GM21360 (cell line): Measurements from ENCODE around the gene THAP3.
"Not testable (repeated sequence)": the region's sequence is repeated elsewhere in the genome, so short reads cannot be mapped to it uniquely, and the experiment has no call there.

Experiments used
- ATAC-seq: cut with Tn5 transposase; IDR thresholded peaks from one replicate; pipeline ENCODE4 v1.9.1; 2021; ENCODE audit warnings: mild to moderate bottlenecking, moderate library complexity; ENCODE audit not compliant: unreplicated experiment

Gene THAP3

DNA sequence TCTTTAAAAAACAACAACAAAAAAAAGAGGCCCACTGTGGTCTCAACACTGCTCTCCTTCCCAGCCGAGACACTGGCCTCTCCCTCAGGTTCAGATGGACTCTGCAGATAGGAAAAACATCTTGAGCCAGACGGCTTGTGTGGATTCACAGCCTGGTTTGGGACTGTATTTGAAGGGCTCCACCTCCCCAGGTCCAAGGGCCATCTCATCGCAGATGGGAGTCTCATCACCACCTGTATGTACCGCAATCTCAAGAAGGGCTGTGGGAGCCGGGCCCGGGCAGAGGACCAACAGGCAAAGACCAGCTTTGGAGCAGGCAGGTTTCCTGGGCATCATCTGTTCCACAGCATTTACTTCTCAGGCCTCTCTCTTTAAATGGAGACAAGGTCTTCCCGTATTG is 34.6 kb upstream of the THAP3 start:
- ATAC-seq, result no peak

DNA sequence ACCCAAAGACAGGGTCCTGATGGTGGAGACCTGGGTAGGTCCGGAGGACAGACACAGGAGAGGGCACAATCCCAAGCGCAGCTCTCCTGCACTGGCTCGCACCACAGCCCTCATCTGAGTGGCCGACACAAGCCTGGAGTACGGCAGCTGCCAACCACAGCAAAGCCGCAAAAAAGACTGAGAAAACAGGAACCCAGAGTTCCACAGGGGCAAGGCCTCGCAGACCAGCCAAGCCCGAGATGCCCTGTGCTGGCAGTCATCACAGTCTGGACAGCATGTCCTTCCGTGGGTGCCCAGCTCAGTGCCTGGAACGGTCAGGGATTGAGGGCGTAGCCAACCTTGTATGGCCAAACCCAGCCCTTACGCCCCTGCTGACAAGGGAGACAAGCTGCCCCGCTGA is 33.4 kb upstream of the THAP3 start:
- no peak for ATAC-seq

DNA sequence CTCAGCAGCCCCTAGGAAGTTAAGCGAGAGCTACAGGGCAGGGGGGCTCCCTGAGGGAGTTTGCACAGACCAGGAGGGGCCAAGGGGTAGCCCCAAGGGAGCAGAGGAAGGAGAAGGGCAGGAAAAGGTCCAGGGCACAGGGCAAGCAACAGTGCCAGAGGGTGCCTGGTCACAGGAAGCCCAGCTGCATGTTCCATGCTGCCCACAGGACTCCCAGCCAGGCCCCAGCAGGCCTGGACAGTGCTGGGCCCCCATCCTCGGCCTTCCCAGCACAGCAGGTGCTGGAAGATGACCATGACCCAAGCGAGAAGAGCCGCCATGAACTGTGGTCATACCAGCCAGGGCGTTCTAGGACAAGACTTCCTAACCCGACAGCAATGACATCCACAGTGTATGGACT is 33.0 kb upstream of the THAP3 start:
- no peak for ATAC-seq

DNA sequence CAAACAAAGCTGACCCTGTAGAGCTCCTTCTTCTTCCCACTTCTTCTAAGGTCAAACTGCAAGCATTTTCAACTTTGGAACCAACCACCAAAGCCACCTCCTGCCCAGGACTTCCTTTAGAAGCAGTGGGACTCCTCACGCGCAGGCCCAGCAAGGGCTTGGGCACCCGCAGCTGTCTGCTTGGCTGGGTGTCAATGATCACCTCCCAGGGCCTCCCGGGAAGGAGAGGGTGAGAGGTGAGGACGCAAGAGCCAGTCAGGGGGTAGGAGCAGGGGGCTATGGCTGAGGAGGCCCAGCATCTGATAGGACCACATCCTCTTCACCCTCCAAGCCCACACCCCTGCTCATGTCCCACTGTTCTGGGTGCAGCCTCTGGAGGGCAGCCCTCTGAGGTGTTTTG is 32.2 kb upstream of the THAP3 start:
- ATAC-seq, result no peak

DNA sequence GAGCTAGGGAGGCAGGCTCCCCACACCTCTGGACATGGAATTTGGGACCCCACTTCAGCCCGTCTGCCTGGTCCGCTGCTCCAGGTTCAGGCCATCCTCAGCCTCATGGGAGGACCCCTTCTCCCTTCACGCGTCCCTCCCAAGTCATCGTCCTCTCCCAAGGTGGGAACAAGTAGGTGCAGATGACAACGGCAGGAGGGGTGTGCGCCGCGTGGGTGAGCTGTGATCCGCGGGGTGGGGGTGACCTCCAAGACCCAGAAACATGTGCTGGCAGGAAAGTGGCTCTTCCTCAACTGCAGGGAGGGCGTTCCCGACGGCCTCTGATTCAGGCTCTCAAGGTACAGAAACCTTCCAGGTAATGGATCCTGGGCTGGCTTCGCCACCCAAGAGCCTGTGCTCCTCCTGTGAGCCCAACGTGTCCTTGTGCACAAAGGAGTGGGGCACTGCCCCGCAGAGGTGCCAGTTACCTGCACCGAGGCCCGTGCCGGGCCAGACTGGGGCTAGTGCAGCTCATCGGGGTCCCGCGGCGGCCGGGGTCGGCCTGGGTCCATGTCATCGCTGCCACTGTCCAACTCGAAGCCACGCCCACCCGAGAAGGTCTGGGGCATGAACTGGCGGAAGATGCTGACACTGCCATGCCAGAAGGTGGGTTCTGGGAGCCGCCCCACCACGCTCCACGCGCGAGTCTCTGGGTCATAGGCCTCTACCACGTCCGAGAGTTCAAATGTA is 31.6 kb upstream of the THAP3 start:
- no peak for ATAC-seq

DNA sequence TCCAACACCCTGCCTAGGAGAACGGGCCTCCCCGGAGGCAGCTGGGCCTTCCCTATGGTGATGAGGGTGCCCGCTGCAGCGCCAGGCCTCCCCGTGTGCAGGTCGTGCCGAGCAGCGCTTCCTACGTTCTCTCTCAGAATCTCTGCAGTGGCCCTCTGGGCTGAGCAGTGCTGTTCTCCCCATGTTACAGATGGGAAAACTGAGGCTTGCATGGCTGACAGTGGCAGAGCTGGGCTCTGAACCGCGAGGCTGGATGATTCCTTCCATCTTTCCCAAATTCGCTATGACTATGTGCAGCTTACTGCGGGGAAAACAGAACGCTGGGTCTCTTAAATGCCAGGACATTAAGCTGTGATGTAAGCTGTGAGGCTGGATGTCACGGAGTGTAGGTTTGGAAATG is 30.9 kb upstream of the THAP3 start:
- ATAC-seq, result no peak

DNA sequence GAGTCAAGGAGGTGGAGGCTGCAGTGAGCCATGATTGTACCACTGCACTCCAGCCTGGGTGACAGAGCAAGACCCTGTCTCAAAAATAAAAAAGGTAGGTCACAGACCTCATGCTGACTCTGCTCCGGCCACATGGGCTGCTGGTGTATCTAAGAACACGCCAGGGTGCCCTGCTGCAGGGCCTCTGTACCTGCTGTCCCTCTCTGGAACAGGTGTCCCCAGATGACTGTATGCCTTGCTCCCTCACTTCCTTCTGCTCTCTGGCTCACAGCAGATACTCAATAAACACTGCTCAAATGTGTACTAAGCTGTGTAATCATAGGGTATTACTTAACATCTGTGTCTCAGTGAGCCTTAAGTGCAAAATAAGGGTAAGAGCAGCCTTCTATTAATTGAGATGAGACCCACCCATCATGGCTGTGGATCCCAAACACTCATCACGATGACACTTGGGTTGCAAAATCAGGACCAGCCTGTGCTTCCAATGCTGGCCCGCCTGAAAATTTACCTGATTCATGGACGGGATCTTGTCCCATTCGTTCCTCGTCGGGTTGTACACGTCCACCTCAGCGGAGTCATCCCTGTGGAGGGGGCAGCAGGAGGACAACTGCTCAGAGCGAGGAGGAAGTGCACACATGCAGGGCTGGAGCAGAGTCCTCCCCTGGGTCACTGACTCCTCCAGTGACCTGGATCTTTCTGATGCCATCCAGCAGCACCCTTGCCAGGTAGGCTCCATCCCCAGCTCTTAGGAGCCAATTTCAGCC is 29.5 kb upstream of the THAP3 start:
- no peak for ATAC-seq

DNA sequence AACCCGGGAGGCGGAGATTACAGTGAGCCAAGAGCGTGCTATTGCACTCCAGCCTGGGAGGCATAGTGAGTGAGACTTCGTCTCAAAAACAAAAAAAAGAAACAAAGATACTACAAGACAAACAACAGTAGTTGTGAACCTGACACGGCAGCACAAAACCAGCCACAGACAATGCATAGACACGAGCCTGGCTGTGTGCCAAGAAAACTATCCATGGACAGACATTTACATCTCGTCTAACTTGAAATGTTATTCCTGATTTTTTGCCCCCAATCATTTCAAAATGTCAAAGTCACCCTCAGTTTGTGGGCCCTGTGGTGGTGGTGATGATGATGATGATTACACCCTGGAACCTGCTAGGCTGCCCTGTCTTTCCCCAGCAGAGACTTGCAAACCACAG is 28.3 kb upstream of the THAP3 start:
- ATAC-seq, result no peak

DNA sequence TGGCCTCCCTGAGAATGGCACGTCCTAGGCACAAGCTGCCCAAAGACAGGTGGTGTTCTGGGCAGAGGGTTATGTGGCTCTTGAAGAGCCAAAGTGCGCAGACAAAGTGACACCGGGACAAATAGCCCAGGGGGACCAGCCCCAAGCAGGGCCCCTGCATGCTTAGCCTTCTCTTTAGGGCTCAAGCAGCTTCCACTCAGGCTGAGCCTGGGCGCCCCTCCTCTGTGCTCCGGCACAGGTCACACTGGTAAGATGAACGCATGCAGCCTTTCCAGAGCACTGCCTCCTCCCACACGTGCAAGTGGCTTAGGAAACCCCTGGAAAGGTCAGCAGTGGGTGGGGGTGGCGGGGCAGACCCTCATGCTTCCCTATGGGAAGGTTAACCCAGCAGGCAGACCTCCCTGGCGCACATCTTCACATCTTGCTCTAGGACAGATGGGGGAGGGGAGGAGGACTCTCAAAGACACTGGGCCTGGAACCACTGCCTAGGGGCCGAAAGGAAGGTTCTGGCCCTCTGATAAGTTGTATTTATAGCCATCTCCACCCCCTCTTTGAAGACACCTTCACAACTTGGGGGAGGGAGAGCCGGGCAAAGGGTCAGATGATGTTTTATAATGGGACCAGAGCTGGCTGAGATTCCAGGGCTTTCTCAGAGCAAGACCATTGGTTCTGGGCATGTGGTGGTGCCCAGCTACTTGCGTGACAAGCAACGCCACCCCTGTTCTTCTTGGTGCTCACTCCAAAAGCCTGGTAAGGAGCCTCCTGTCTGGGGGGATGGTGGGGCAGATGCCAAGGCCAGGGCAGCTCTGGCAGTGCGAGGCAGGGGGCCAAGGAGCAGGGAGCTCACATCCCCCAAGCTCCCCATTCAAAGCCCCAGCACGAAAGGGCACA is 27.5 kb upstream of the THAP3 start:
- no peak for ATAC-seq

DNA sequence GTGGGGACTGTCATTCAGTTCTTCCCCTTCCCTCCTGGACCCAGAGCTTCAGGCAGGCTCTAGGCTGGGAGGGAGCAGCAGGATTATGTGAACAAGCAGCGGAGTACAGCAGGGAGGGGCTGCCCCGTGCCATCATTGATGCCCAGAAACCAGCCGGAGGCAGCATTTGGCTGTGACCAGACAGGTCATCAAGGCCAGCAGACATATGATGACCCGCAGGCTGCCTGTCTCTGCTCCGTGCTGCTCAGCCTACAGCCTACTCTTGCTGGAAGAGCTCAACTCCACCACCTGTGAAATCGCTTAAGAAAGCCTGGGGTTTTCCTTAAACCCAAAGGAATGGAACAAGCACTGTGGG is 26.9 kb upstream of the THAP3 start:
- no peak for ATAC-seq

DNA sequence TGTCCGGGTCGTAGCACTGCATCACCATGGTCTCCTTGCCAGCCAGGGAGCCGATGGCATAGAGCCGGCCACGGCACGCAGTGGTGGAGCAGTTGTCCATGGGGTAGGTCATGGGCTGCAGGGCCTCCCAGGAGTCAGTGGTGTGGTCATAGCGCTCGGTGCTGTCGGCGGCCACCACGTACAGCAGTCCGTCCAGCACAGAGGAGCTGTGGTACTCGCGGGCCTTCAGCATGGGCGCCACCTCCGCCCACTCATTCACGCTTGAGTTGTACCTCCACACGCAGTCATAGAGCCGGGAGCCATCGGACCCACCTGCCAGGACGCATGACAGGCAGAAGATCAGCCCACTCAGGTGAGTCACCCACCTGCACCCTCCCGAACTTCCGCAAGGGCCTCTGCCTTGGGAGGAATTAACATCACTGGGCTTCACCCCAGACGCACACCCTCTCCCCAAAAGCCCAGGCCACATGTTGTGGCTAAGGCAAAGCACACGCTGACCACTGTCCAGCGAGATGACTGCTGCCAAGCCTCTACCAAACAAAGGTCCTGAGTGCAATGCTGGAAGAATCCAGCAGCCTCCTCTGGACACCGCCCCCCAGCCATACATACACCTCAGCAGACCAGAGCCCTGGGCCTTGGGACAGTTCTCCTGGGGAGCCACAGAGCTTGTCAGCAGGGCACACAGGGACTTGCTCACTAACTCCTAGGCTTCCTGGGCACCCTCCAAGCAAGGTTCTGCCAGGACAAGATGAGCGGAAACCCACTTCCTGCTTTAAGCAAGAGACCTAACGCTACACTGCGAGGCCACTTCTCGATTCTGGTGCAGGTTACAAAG is 25.3 kb upstream of the THAP3 start:
- no peak for ATAC-seq

DNA sequence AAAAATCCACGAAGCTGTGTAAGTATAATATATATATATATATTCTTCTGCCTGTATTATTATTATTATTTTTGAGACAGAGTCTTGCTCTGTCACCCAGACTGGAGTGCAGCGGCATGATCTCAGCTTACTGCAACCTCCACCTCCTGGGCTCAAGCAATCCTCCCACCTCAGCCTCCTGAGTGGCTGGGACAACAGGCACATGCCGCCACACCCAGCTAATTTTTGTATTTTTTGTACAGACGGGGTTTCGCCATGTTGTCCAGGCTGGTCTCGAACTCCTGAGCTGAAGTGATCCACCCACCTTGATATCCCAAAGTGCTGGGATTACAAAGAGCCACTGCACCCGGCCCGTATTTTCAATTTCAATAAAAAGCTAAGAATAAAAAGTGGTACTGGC is 24.7 kb upstream of the THAP3 start:
- ATAC-seq, result not testable (repeated sequence)

DNA sequence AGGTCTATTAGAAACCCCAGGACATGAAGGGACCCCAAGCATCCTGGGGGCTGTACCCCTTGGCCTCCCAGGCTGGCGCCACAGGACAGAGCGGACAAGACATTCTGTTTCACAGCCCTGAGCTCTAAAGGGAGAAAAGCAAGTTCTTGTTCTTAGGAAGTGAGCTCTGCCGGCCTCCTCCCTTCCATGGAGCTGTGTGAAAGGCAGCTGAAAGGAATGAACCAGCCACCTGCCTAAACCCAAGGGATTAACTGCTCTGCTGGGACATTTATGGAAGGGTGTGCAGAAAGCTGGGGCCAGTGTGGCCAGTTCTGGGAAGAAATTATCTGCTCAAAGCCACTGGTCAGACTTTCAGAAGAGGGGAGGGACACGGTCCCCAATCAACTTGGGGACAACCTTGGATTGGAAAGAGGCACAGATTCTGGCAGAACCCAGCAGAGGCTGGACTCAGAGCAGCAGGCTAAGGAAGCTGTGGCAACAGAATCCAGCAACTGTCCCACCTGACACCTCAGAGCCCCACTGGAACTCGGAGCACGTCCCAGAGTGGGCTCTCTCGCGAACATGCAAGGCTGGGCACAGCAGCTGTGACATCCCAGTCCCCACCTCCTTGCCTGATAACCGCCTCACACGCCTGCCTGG is 24.1 kb upstream of the THAP3 start:
- ATAC-seq, result no peak

DNA sequence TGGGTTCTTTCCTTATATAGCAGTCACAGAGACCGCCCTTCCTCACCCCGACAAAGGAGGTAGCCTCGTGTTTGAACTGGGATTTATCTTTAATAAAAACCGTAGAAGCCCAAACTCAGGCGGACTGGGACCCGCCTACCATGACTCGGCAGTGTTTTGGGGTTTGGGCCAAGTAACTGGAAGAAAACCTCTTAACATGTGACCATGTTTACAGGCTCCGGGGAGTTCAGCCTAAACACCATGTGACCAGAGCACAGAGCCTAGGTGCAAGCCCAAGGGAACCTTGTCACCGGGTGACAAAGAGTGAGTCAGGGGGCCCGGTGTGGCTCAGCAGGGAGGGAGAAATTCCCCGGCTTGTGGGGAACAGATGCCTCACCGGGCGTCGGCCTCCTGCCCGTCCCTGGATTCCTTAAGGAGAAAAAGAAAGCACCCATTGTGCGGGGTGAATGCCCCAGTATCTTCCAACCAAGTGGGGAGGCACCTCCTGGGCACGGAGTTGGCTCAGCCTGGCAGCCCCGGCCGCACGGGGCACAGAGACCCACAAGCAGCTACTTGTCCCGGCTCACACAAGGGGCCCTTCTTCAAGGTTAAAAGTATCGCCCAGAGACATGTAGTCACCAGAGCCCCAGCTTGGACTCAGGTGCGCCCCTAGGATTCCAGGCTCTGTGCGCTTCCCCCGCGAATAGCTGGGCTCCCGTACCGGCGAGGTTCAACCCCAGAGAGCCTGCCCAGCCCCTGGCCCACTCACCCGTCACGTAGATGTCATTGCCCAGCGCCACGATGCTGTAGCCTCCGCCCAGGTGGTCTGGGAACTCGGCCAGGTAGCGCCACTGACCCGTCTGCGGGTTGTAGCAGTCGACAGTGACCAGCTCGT is 23.4 kb upstream of the THAP3 start:
- peak; percentile 26 for ATAC-seq

DNA sequence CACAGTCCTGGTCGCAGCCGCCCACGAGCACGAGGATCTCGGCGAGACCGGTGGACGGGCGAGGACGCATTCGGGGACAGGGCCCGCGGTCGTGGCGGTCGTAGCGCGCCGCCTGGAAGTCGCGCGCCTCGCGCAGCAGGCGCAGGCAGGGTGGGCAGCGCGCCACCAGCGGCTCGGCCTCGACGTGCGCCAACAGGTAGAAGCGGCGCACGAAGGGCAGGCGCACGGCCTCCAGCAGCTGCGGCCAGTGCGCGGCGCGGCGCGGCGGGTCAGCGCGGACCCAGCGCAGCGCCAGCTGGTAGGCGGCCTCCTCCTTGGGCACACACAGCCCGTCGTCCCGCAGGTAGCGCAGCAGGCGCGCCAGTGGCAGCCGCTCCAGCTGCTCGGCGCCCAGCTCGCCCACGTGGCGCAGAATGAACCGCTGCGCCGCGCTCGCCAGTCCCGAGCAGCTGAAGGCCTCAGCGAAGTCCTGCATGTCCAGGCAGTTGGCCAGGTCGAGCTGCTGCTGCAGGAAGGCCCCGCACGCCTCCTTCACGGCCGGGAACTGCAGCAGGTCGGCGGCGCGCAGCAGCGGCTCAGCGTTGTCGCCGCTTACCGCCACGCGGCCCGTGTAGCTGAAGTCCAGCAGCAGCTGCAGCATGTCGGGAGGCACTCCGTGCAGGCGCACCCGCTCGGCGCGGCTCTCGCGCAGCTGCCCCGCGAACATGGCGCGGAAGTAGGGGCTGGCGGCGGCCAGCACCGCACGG is 22.6 kb upstream of the THAP3 start:
- ATAC-seq, result peak; percentile 3

DNA sequence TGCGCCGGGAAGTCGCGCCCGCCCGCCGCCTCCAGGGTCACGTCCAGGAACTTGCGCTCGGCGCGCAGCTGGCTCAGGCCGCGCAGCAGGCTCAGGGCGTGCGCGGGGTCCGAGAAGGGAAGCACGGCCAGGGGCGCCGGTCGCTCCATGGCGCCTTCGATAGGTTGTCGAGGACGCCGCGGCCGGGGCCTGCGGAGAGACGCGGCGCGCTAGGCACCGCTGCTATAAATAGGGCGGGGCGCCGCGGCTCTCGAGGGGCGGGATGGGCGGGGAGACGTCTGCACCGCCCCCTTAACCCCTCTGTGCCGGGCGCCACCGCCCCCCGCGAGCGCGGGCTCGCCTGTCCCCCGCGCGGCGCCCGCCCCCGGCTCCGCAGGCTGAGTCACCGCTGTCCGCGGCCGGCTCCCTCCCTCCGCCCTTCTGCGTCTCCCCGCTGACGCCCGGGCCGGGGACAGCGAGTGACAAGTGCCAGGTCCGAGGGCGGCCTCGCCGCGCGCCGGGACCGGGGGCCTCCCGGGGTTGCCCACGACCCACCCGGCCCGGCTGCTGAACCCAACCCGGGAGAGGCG is 21.9 kb upstream of the THAP3 start, which contains the start of gene KLHL21:
TSS of gene KLHL21 (minus strand) at position 201 of the 569 bp plus-strand sequence. CDS start at position 149, 52 bp downstream.
- ATAC-seq, result peak; percentile 51

DNA sequence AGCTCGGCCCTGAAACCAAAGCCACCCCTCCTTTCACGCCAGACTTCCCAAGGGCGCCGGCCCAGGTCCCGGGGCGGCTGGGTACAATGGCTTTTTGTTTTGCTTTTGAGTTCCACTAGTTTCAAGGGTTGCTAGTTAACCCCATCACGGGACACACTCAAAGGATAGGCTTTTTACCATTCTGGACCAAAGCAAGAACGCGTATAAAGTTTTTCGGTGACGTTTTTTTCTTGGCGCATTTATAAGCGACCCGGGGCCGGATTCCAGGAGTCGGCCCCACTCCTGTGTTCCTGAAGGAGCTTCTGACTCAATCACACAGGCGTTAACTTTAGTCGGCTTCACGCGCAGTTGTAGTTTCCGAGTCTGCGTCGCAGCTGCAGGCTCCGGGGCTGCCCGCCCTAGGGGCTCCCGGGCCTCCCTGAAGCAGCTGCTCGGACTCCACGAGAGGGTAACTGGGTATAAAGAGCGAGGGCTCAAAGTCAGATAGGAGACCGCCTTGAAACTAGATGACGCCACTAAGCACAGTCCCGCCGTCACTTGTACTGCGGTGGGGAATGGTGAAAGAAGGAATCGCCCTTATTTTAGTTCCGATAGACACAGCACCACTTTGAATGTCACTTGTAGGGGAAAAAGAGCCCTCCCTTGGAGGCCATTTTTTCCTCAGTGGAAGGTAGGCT is 21.3 kb upstream of the THAP3 start:
- ATAC-seq, result peak; percentile 28
